ENCODE measurements around the gene MEGF6. TPM values are rescaled to one million over a fixed set of nuclear protein-coding genes. Genes with fewer than 3 reads are reported as not detected.

The MEGF6 gene
- total and polyA plus RNA-seq, 2 donors (not counting 3 experiments of a cell fraction or from before 2014, with no cell fraction given): 22.5 to 63.7 TPM

- Histone ChIP-seq H4K20me1 (replicated peaks; ENCODE audit: control insufficient read depth, extremely low read depth, insufficient read depth, low read length) (no peaks in the 10 kb centered on the region), H3K9ac (replicated peaks; ENCODE audit: extremely low read depth, insufficient read depth, low read length) (no peak overlapping the region), H3K27me3 (ENCODE audit: control insufficient read depth in 2 of 2, insufficient read depth in 2 of 2, low read length in 2 of 2) (no peaks in the 10 kb centered on the region), H3K79me2 (ENCODE audit: control insufficient read depth, insufficient read depth, low read length) (no peaks in the 10 kb centered on the region), H3K9me1 (replicated peaks; ENCODE audit: control insufficient read depth, extremely low read depth, insufficient read depth, low read length) (no peaks in the 10 kb centered on the region), H3K9me3 (replicated peaks; ENCODE audit: control insufficient read depth, insufficient read depth, low read length) (no peaks in the 10 kb centered on the region), H3K36me3 (ENCODE audit: control insufficient read depth in 2 of 2, extremely low read depth in 1 of 2, insufficient read depth in 2 of 2, low read length in 2 of 2) (no peaks in the 10 kb centered on the region), H3K4me3 (replicated peaks in 1 of 3; ENCODE audit: insufficient read depth in 1 of 3, low read depth in 1 of 3, low read length in 3 of 3) (no peak overlapping the region), H3K27ac (ENCODE audit: insufficient read depth, low read depth, low read length) (no peak overlapping the region), H3K4me2 (ENCODE audit: insufficient read depth, low read length) (no peak overlapping the region), H2AFZ (ENCODE audit: low read depth, low read length) (no peak overlapping the region), H3K4me1 (ENCODE audit: control insufficient read depth, extremely low read depth, insufficient read depth, low read length) (no peaks in the 10 kb centered on the region)
- ChIA-PET POLR2A (no interaction called here), CTCF (interaction anchor here (0.7 to 7.8 kb wide), 6 partner anchors 8 to 161 kb away, joined by 3 to 196 read pairs (median 5); partner anchors contain the start of gene MEGF6)
- dilution Hi-C loops (cut with MboI; ENCODE audit: extremely low pct_ligation_motif_present, low sequenced_read_pairs) (no loop called here), intact Hi-C loops (cut with micrococcal nuclease) (no loop called here)
- no peak for DNase-seq (ENCODE audit: low read depth, low spot score)
- no peak for FAIRE-seq
- TF ChIP-seq GATA2 (IDR thresholded peaks at IDR 0.05; ENCODE audit: insufficient read depth, insufficient read length, low read depth, low read length): no peak
- TF ChIP-seq MAX (IDR thresholded peaks at IDR 0.05; ENCODE audit: insufficient read depth, insufficient read length): no peak
- no peak for TF ChIP-seq POLR2AphosphoS5 (IDR thresholded peaks at IDR 0.05; ENCODE audit: insufficient read depth, low read depth, low read length)
- TF ChIP-seq FOS (IDR thresholded peaks at IDR 0.05; ENCODE audit: borderline replicate concordance, insufficient read depth, low read length): no peak
- TF ChIP-seq POLR2A (IDR thresholded peaks at IDR 0.05; ENCODE audit: low read depth, low read length): no peak
- TF ChIP-seq MYC (IDR thresholded peaks at IDR 0.05; ENCODE audit: low read depth, low read length): no peak
- no peak for TF ChIP-seq CTCF (IDR thresholded peaks at IDR 0.05; ENCODE audit: extremely low read depth in 1 of 2, insufficient read depth in 1 of 2, low read depth in 1 of 2, low read length in 2 of 2)
- TF ChIP-seq EZH2 (IDR thresholded peaks at IDR 0.05; ENCODE audit: borderline replicate concordance, low read depth, low read length, severe bottlenecking): no peak
- no TSS peak for BruUV-seq (replicated peaks)
Observed at GRCh38 chr1:3563610-3564009, 47.7 kb downstream of the MEGF6 start.

All from endothelial cell of umbilical vein (primary cell).